GM23338 (cell line): ENCODE measurements around the gene HCRT. TPM values are rescaled to one million over a fixed set of nuclear protein-coding genes. Genes with fewer than 3 reads are reported as not detected.

Experiments used
- ATAC-seq: fragments of 200-7000 bp; cut with Tn5 transposase; 3 replicates; pipeline ENCODE4 v1.9.1; 2020
- DNase-seq: peaks from one replicate; pipeline ENCODE4 v3.0.0-alpha.2; 2015; ENCODE audit warnings: low spot score
- H2AFZ ChIP-seq: fragments of 200-600 bp; sonication (generic); 2 replicates; pipeline ENCODE4 v1.8.0; 2016; ENCODE audit warnings: antibody characterized with exemption, mild to moderate bottlenecking, moderate library complexity
- H3F3A ChIP-seq: fragments of 200-600 bp; sonication (generic); replicated peaks from 2 replicates; pipeline ENCODE4 v1.8.0; 2017; ENCODE audit warnings: antibody characterized with exemption, mixed run types, low read depth
- H3K27ac ChIP-seq: fragments of 200-600 bp; sonication (generic); 2 replicates; pipeline ENCODE4 v1.6.1; 2016; ENCODE audit warnings: low read depth
- H3K27me3 ChIP-seq: fragments of 200-600 bp; sonication (generic); 2 replicates; pipeline ENCODE4 v1.8.0; 2016; ENCODE audit warnings: mild to moderate bottlenecking, mixed run types, moderate library complexity; ENCODE audit not compliant: insufficient read depth
- H3K36me3 ChIP-seq: fragments of 200-600 bp; sonication (generic); 2 replicates; pipeline ENCODE4 v1.8.0; 2016; ENCODE audit warnings: mild to moderate bottlenecking; ENCODE audit not compliant: insufficient read depth
- H3K4me1 ChIP-seq: fragments of 200-600 bp; sonication (generic); 2 replicates; pipeline ENCODE4 v1.8.0; 2016; ENCODE audit warnings: mild to moderate bottlenecking, moderate library complexity; ENCODE audit not compliant: insufficient read depth
- H3K4me2 ChIP-seq: fragments of 200-600 bp; sonication (generic); 2 replicates; pipeline ENCODE4 v1.7.1; 2017; ENCODE audit warnings: mixed run types
- H3K4me3 ChIP-seq: fragments of 200-600 bp; sonication (generic); 2 replicates; pipeline ENCODE4 v1.6.1; 2016; ENCODE audit warnings: mixed run types
- H3K79me2 ChIP-seq: fragments of 200-600 bp; sonication (generic); replicated peaks from 2 replicates; pipeline ENCODE4 v1.8.0; 2017; ENCODE audit warnings: mild to moderate bottlenecking; ENCODE audit not compliant: insufficient read depth
- H3K9me2 ChIP-seq: fragments of 200-600 bp; sonication (generic); 2 replicates; pipeline ENCODE4 v1.8.0; 2017; ENCODE audit not compliant: insufficient read depth
- H4K20me1 ChIP-seq: fragments of 200-600 bp; sonication (generic); replicated peaks from 2 replicates; pipeline ENCODE4 v1.8.0; 2017; ENCODE audit warnings: mild to moderate bottlenecking; ENCODE audit not compliant: insufficient read depth
- H3K27ac Mint-ChIP-seq: 2 replicates; pipeline ENCODE4 v1.8.0; 2020; ENCODE audit warnings: inconsistent platforms, mild to moderate bottlenecking, moderate library complexity, mixed read lengths
- H3K27me3 Mint-ChIP-seq: 3 replicates; pipeline ENCODE4 v1.8.0; 2022; ENCODE audit warnings: low read depth, mild to moderate bottlenecking, moderate library complexity, mixed read lengths, inconsistent platforms; ENCODE audit not compliant: insufficient read depth, poor library complexity
- H3K36me3 Mint-ChIP-seq: 3 replicates; pipeline ENCODE4 v1.8.0; 2021; ENCODE audit warnings: low read depth, mild to moderate bottlenecking, inconsistent platforms, moderate library complexity, mixed read lengths
- H3K4me1 Mint-ChIP-seq: 3 replicates; pipeline ENCODE4 v1.8.0; 2020; ENCODE audit warnings: mild to moderate bottlenecking, inconsistent platforms, mixed read lengths
- H3K4me3 Mint-ChIP-seq: 3 replicates; pipeline ENCODE4 v1.8.0; 2021; ENCODE audit warnings: moderate library complexity, mild to moderate bottlenecking, inconsistent platforms, mixed read lengths
- H3K9me3 Mint-ChIP-seq: 3 replicates; pipeline ENCODE4 v1.8.0; 2020; ENCODE audit warnings: moderate library complexity, mild to moderate bottlenecking, inconsistent platforms, mixed read lengths
- CTCF ChIP-seq, 2 experiments: fragments of 200-600 bp in 1 of 2; sonication (generic) in 1 of 2; conservative IDR thresholded peaks; 2 replicates each; pipeline versions ENCODE4 v1.5.1 to v1.6.1; 2016 to 2017; ENCODE audit warnings: antibody characterized with exemption in 2 of 2, low read depth in 2 of 2, mild to moderate bottlenecking in 2 of 2, moderate library complexity in 1 of 2
- EZH2 ChIP-seq: fragments of 200-600 bp; sonication (generic); IDR thresholded peaks from one replicate; pipeline ENCODE4 v1.8.0; 2017; ENCODE audit warnings: antibody characterized with exemption, mild to moderate bottlenecking, low read depth; ENCODE audit not compliant: unreplicated experiment
- ZNF114 ChIP-seq: fragments of 250-450 bp; sonication (Bioruptor Pico); IDR thresholded peaks from 2 replicates; pipeline ENCODE4 v1.5.0; 2020; ENCODE audit warnings: mild to moderate bottlenecking, moderate library complexity
- ZNF331 ChIP-seq: fragments of 250-450 bp; sonication (Bioruptor Pico); IDR thresholded peaks from 2 replicates; pipeline ENCODE4 v1.5.0; 2020; ENCODE audit warnings: low read depth, mild to moderate bottlenecking, moderate library complexity
- ZNF462 ChIP-seq: fragments of 250-450 bp; sonication (Bioruptor Pico); IDR thresholded peaks from 2 replicates; pipeline ENCODE4 v1.5.0; 2020; ENCODE audit warnings: mild to moderate bottlenecking, moderate library complexity
- polyA plus RNA-seq: library from polyadenylated mRNA; unstranded; fragments of >200 nt; fragmentation: Nextera tagmentation; extraction: Ambion mirVana; gene quantifications from 2 replicates; pipeline ENCODE4 v1.2.1, GENCODE V29; 2016
- total RNA-seq: library from RNA; depleted of rRNA; stranded (reverse); fragments of >200 nt; shearing (Covaris generic); gene quantifications from 2 replicates; pipeline ENCODE4 v1.2.3, GENCODE V29; 2014

The HCRT gene
- total and polyA plus RNA-seq, 2 experiments from 2014 or later, result not detected

GRCh38 chr17:42174126-42174783 lies 11.0 kb downstream of the HCRT start (continued):
- no peak for TF ChIP-seq ZNF462
- TF ChIP-seq EZH2, result no peak
- no peak for TF ChIP-seq ZNF114 (CRISPR knock-in tag)

DNA sequence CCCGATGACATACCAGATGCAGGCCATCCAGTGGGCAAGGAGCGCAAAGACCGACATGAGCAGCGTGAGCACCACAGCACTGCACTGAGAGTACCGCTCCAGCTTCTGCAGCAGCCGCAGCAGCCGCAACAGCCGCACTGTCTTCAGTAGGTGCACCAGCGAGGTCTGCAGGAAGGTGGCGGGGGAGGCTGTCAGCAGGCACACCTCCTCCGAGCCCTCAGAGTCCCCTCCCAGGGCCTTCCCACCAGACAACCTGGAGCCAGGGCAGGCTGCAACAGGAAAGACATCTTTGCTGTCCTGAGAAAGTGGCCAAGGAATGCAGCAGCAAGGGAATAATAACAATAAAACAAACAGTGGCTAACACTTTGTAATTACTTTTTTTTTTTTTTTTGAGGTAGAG lies 13.4 kb downstream of the HCRT start:
- Mint-ChIP-seq H3K27ac (no peak overlapping the region), H3K36me3 (no peaks in the 10 kb centered on the region), H3K9me3 (no peaks in the 10 kb centered on the region; the same call in 2 of the 3 replicates), H3K4me3 (no peak overlapping the region), H3K27me3 (peaks cover 17% of the 10 kb centered on the region), H3K4me1 (no peaks in the 10 kb centered on the region)
- peak; percentile 60 for DNase-seq
- no peak overlapping the region for H3K27ac ChIP-seq
- no peak overlapping the region for H3K4me3 ChIP-seq
- TF ChIP-seq ZNF331 (CRISPR knock-in tag) (no peak), CTCF (conservative IDR thresholded peaks at IDR 0.05; ENCODE audit: low read depth in 2 of 2) (0 out of 4 replicates have a peak, but pooled peaks of 1 of the 2 experiments have one; percentile 9)
- H3K79me2 ChIP-seq, result no peaks in the 10 kb centered on the region
- no peaks in the 10 kb centered on the region for H3K4me1 ChIP-seq
- H4K20me1 ChIP-seq, result no peaks in the 10 kb centered on the region
- ATAC-seq, result peak; percentile 93
- no peak overlapping the region for H3K4me2 ChIP-seq
- no peaks in the 10 kb centered on the region for H3K27me3 ChIP-seq
- no peaks in the 10 kb centered on the region for H3K36me3 ChIP-seq
- no peaks in the 10 kb centered on the region for H3K9me2 ChIP-seq
- H3F3A ChIP-seq, result no peaks in the 10 kb centered on the region
- H2AFZ ChIP-seq, result no peak overlapping the region
